Stimulated activated CD4-positive, alpha-beta T cell treated with anti-CD3 and anti-CD28 coated beads, Interleukin-2, amount 100 ng/mL, for 4 hours (primary cell): ENCODE measurements around the gene RPS6KA6.

Experiments
- DNase-seq: peaks from one replicate; pipeline ENCODE4 v3.0.0-alpha.2; 2020; ENCODE audit warnings: low read depth

The RPS6KA6 gene

GRCh38 chrX:84187533-84188319 is at the start of gene RPS6KA6:
Gene RPS6KA6, minus strand, starts transcription at chrX:84188199. Its CDS starts 300 bp downstream, at chrX:84187899.
- no peak for DNase-seq

GRCh38 chrX:84224741-84225140 is 36.7 kb upstream of the RPS6KA6 start:
- no peak for DNase-seq

GRCh38 chrX:84223261-84223660 is 35.3 kb upstream of the RPS6KA6 start:
- no peak for DNase-seq

GRCh38 chrX:84221181-84221580 is 33.2 kb upstream of the RPS6KA6 start:
- no peak for DNase-seq

- DNase-seq: no peak
Observed at GRCh38 chrX:84219551-84219950, 31.6 kb upstream of the RPS6KA6 start.

- DNase-seq: no peak
Observed at GRCh38 chrX:84218726-84219125, 30.7 kb upstream of the RPS6KA6 start.

- DNase-seq: no peak
Observed at GRCh38 chrX:84216881-84217280, 28.9 kb upstream of the RPS6KA6 start.

GRCh38 chrX:84216406-84216805 is 28.4 kb upstream of the RPS6KA6 start:
- DNase-seq: no peak

GRCh38 chrX:84205276-84205675 is 17.3 kb upstream of the RPS6KA6 start:
- no peak for DNase-seq

- no peak for DNase-seq
Observed at GRCh38 chrX:84199688-84200087, 11.7 kb upstream of the RPS6KA6 start.

GRCh38 chrX:84197550-84197949 is 9.6 kb upstream of the RPS6KA6 start:
- no peak for DNase-seq

GRCh38 chrX:84192006-84192405 is 4.0 kb upstream of the RPS6KA6 start:
- DNase-seq: no peak

- DNase-seq: no peak
Observed at GRCh38 chrX:84189125-84189524, 1.1 kb upstream of the RPS6KA6 start.

GRCh38 chrX:84188320-84188834 is 378 bp upstream of the RPS6KA6 start:
- no peak for DNase-seq

- no peak for DNase-seq
Observed at GRCh38 chrX:84186603-84187532, 1.1 kb downstream of the RPS6KA6 start.

GRCh38 chrX:84182516-84182915 is 5.5 kb downstream of the RPS6KA6 start:
- DNase-seq: no peak

- DNase-seq: no peak
Observed at GRCh38 chrX:84175958-84176357, 12.0 kb downstream of the RPS6KA6 start.

GRCh38 chrX:84175274-84175673 is 12.7 kb downstream of the RPS6KA6 start:
- no peak for DNase-seq

GRCh38 chrX:84174348-84174747 is 13.7 kb downstream of the RPS6KA6 start:
- no peak for DNase-seq

GRCh38 chrX:84170931-84171330 is 17.1 kb downstream of the RPS6KA6 start:
- DNase-seq: no peak

- DNase-seq: no peak
Observed at GRCh38 chrX:84168574-84168973, 19.4 kb downstream of the RPS6KA6 start.

- DNase-seq: no peak
Observed at GRCh38 chrX:84168095-84168494, 19.9 kb downstream of the RPS6KA6 start.

GRCh38 chrX:84165711-84166110 is 22.3 kb downstream of the RPS6KA6 start:
- no peak for DNase-seq
